MV-4-11 (cell line): ENCODE data around the gene MAST4.
"Not testable (repeated sequence)": the region's sequence is repeated elsewhere in the genome, so short reads cannot be mapped to it uniquely, and the experiment has no call there.

ENCODE experiments used
- DNase-seq: peaks from one replicate; lab custom pipeline; 2025; lab: John Stamatoyannopoulos, UW

The MAST4 gene

DNA sequence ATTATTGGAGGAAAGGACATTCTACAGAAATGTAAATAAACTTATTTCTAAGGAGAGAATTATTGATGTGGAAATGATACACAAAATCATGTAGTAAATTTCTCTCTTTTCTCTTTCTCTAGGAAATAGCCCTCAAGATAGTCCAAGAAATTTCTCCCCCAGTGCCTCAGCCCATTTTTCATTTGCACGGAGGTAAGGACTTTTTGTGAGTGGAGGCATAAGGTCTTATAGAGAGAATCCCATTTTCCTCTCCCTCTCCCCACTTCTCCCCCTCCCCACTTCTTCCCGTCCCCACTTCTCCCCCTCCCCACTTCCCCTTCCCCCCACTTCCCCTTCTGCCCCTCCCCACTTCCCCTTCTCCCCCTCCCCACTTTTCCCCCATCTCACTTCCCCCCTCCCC, 493.8 kb downstream of the MAST4 start:
- no peak for DNase-seq

DNA sequence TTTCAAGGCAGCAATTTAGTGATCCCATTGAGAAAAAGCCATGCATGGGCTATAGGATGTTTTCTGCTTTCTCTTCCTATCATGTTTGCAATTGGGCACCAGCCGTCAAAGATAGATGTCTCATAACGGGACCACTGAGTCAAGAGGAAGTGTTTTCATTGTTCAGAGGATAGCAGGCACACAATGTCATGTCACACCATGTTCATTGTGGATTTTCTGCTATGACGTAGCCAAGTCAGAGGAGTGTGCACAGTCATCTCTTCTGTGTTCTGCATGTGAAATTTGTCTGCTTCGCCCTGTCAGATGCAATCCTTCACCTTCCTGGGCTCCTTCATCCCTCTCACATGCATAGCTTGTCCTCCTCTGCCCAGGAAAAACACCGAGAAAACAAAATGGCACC, 494.4 kb downstream of the MAST4 start:
- no peak for DNase-seq

DNA sequence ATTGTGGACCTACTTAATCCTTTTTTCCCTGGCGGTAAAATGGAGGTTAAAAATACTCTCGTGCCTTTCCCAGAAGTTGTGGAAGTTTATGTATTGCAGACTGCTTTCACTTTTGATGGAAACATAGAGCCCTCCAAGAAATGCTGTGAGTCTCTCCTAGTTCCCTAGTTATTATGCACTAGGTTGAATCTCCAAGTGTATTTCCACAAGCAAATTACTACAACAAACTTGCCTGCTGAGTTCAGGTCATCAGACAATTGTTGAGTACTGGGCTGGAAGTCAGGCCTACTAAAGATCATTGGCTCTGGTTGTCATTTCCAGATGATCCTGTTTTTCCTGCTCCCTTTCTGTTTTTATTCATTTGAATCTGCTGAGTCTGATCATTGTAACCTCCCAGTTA, 496.3 kb downstream of the MAST4 start:
- DNase-seq, result no peak

DNA sequence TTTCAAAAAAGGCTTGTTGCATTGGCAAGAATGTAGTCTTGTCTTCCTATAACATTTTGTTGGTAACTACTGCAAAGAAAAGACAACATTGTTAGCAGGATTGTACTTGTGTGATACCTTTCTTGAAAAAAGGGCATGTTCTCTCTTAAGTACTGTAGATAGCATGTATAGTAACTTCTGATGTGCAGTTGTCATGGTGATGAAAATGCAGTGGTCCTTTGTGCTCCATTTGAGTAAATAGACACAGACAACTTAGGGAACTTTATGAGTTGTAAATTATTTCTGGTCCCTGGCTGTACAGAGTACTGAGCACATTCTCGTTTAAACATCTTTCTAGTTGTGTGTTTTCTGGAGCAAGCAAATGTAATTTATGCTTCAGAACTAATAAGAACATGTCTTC, 497.1 kb downstream of the MAST4 start:
- no peak for DNase-seq

DNA sequence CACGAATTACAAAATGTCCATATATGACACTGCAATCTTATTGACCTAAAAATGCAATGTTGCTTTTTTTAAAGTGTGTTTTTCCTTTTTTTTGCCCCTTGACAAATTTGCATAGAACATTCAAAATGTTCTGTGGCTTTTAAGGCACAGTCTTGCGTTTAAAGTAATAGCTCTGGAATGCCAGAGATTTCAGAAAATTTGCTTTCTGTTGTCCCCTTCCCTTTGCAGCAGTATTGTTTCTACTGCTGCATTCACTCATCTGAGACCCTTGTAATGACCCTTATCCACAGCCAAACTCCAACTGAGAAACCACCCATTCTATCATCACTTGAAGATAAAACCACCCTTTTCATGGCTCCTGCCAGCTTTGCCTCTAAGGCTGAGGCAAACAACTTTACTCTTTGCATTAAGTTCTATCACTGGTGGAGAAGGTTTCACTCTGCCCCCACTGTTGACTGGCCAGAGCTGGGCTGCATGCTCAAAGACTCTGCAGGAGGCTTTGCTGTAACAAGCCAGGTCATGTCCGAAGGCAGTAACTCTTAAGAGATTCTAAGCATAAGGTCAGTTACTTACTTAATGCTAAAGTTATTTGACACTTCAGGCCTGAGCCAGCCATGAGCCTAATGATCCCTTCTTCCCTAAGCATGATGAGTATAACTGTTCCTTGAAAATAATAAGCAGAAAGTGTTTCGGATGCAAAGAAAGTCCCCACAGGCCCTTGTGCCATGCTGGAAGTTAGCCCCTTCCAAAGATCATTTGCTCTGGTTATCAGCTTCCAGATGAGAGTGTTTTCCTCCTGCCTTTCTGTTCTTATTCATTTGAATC, 498.5 kb downstream of the MAST4 start:
- no peak for DNase-seq

DNA sequence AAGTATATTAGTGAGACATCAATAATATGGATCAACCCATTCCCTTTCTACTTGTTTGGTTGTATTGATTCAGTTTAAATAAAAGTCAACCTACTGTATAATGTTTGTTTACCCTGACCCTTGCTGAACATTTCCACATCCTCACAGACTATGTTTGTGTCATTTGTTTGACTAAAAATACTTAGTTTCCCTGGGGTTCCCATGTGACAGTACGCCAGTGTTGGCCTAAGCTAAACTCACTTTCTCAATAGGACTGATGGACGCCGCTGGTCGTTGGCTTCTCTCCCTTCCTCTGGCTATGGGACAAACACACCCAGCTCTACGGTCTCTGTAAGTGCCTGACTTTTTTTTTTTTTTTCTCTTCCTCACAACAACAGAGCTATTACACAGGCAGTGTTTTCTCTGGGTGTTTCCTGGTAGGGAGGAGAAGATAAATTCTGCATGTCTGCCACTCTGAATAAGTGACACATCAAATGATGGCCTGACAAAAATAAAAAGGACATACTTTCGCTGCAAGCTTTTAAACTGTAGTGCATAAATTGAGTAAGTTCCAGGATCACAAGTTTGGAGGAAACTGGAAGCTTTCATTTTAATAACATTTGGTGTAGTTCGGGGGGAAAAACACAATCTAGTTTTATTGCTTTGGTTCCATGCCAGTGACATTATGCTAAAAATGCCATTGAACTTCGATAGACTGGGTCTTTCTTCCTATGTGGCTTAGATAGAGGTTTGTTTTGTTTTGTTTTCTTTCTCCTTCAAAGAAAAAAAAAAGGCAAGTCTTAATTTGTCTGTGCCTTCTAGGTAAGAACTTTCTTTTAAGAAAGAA, 499.4 kb downstream of the MAST4 start:
- DNase-seq, result no peak

DNA sequence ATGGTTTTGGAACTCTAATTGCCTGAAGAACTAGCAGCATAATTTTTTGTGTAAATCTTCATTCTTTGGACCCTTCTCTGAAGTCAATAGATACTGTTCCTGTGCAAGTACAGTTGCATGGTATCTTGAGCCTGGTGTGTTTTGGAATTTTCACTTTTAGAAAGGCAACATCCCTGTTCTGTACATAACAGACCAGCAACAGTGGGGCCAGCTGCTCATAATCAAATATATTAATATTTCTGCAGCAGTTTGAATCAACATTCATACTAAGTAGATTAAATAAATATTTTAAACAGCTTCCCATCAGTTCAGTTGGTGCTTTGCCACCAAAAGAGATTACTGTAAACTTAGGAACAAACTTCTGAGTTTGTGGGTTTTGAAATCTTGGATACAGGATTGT, 502.5 kb downstream of the MAST4 start:
- DNase-seq, result no peak

DNA sequence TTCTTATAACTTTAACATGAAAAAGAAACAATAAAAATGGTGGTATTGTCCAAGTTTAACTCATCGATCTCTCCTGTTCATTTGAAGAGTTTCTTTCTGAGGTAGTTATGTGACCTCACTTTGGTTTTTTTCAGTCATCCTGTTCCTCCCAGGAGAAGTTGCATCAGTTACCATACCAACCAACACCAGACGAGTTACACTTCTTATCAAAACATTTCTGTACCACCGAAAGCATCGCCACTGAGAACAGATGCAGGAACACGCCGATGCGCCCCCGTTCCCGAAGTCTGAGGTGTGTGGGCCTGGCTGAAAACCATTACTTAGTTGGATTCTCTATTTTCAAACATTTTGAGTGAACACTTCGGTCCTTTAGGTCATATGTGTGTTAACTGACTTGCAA, 504.1 kb downstream of the MAST4 start:
- DNase-seq, result no peak

DNA sequence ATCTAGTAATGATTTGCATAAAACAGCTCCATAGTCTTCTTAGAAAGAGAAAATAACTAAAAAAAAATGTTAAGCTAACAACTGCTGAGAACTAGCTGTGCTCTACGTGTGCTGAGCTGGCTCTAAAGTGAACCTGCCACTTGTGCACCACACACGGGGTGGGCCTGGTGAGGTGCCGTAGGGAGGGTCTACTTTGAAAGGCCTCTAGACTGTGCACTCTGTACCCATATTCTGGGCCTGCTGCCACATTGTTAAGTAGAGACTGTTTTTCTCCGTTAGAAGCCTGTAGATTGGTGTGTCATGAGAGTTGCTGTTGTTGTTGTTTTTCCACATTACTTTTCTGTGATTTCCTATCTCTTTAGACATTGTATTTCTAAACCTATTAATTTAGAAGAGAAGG, 506.5 kb downstream of the MAST4 start:
- no peak for DNase-seq

DNA sequence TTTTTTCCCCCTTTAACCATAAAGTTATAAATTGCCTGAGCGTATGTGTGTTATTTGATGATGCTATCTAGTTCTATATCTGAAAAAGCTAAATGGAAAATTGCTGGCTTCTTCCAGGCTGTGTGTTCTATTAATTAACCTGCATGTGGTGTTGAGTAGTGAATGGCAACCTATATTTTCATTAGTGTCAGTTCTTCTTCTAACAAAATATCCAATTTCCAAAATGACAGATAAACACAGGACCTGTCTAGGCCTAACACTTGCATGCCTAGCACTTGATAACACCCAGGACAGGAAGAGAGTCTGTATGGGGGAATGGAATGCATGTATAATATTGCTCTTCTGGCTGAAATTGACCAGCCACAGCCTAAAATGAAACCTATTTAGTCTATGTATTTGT, 508.7 kb downstream of the MAST4 start:
- no peak for DNase-seq

DNA sequence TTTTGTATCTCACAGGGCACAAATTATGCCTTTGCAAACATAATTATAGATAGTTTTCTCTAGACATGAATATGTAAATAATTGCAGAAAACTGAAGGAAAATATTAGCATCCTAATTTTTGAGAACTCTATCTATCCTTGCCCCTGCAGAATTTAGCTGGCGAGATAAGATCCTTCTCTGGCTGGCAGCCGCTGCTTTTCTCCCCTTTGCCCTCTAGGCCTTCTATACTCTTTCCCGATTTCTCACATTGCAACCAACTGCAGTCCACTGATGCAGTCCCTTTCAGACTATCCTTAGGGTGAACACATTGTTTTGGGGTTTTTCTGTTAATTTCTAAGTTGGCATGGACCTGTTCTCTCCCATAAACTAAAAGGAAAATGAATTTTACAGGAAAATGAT, 509.1 kb downstream of the MAST4 start:
- DNase-seq, result no peak

DNA sequence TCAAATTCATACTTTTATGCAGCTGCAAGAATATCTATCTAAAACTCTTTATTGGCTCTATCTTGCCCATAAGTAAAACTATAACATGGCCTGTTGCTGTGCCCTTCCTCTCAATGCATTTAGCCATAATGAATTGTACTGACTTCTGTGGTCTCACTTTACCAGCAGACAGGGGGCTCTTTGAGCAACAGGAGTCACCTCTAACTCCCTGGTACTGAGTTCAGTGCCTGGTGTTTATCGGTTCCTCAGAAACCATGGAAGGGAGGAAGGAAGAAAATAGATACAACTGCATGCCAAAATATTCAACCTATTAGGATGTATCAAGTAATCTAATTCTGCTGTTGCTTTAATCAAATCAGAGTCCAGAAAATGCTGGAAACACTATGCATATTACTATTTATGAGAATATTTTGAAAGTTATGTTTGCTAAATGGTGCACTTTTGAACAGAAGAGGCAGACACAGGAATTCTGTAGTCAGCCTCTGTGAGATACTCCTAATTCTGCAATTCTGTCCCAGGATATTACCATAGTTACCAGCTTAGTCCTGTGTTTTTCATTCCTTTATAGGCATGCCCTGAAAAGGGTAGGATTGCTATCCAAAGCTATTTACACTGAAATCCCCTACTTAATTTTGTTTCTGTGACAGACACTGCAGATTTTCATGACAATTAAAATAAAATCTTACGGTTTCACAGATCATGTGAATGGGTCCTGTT, 510.6 kb downstream of the MAST4 start:
- DNase-seq, result no peak

DNA sequence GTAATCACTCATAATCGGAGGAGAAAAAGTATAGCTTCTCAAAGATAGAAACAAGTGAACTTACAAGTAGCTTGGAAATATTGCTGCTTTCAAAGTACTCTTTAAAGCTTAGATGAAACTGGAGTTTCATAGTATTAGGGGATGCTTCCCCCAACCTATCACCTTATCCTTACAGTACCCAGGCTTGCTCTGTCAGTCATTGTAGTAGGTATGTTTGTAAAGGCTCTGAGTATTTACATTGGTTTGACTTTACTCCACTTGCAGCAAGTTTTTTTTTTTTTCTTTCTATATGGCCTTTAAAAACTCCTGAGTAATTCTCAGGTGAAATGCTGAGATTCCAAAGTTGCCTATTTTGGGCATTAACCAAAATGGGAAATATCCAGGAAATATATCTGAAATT, 515.6 kb downstream of the MAST4 start:
- no peak for DNase-seq

DNA sequence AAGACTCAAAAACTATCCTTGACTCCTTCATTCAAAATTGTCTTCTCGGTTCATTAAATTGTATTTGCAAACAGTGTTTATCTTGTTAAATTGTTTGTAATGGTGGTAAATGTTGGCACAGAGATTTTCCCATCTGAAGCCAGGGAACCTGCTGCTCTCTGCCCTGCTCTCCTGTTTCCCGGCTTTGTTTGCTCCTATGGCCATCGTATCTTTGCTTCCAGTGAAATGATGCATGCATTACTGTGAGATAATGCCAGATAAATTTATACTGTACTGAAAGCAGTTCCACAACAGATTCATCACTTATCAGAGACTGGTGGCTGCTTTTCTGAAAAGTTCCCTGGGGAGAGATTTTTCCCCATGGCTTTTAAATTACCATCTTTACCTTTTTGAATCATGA, 519.1 kb downstream of the MAST4 start:
- DNase-seq, result no peak

DNA sequence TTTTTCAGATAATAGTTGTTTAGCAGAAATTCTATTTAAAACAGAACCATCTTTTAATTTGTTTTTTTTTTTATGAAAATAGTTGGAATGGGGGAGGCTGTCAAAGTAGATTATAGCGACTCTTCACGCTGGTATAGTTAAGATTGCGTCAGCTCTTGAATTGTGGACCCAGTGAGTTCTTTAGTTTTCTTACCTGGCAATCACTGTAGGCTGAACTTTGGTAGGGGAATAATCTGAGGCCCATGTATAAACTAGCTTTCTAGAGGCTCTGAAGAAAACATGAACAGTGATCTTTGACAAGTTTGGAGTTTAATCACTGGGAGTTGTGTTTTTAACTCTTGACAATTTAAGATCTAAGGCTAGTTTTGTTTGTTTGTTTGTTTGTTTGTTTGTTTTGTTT, 519.6 kb downstream of the MAST4 start:
- DNase-seq, result no peak

DNA sequence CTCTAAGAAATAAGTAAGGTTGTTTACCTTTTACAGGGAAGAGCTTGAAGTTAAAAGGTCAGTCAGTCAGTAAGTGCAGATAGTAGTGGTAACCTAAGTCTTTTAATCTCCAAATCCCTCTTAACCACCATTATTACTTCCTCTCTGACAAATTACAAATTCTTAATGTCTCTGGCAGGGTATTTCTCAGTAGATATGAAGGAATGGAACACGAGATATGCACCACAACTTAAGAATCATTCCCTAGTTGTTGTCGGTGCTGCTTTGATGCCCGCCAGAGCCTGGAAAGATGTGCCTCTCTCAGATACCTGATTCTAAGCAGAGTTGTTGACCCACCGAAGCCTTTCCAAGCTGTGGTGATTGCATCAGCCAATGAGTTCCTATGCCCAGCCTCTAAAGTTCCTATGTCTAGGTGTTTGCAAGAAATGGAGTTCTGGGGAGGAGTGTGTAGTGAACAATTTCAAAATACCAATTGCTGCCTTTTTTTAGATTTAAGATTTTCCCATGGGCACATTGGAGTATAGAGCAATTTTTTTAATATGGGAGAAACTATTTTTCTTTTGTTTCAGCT, 521.9 kb downstream of the MAST4 start:
- no peak for DNase-seq

DNA sequence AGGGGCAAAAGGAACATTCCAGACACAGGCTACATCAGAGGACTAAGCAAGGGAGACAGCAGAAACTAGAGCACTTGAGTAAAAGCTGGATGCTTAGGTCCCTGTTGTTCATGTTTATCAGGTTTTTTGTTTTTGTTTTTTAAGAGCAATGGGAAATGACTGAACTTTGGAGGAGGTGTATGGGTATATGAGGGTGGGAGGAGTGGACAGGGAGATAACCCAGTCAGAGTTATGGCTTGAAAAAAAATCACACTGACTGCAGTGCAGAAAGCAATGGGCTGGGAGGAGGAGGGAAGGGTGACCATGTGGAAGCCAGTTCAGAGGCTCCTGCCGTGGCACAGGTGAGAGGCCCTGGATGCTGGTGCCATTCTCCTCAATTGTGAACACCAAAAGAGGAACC, 522.8 kb downstream of the MAST4 start:
- DNase-seq, result no peak

DNA sequence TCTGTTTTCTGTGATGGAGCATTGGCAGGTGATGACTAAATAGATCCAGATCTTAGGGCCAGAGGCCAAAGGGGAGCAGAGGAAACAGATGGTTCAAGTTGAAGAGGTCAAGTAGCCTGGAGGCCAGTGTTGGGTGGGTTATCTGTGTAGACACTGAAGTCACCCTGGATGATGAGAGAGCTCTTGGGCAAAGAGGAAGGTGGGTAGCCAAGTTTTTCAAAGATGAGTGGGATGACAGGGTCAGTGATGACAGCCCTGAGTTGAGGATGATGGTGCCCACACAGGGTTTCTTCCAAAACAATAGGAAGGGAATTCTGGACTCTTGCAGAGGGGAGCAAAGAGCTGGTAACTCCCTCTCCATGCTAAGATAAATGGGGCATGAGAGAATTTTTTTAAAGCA, 523.8 kb downstream of the MAST4 start:
- DNase-seq, result no peak

DNA sequence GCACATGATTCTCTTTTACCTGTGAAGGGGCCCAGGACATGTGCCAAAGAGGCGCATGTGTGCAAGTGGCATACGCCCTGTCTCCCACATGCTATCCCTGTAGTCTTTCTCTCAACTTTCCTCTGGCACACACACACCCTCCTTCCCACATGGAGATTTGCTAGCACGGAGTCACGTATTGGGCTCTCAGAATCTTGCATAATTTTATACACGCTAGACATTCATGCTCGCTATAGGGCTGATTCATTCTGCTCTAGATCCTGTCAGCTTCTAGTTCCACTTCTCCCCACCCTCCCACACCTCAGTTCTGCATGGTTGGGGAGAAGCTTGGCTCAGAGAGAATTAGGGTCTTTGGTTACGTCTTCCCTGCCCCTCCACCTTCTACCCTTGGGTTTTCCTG, 527.6 kb downstream of the MAST4 start:
- peak; percentile 3 for DNase-seq

DNA sequence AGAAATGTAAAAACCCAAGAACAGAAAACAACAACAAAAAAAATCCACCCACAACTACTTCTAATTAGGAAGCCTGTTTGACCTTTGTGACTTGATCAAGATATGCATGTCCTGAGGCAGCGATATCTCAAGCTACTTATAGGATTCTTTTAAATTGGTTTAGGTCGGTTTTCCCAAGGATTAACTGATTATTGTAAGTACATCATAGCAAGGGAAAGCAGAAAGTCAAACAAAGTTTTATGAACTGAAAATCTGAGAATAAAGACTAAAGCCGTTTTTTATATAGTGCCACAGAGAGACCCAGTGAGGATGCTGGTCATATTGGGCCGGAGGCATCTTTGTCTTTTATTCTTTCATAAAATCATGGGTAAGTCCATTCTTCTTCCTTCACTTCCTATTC, 528.4 kb downstream of the MAST4 start:
- no peak for DNase-seq

DNA sequence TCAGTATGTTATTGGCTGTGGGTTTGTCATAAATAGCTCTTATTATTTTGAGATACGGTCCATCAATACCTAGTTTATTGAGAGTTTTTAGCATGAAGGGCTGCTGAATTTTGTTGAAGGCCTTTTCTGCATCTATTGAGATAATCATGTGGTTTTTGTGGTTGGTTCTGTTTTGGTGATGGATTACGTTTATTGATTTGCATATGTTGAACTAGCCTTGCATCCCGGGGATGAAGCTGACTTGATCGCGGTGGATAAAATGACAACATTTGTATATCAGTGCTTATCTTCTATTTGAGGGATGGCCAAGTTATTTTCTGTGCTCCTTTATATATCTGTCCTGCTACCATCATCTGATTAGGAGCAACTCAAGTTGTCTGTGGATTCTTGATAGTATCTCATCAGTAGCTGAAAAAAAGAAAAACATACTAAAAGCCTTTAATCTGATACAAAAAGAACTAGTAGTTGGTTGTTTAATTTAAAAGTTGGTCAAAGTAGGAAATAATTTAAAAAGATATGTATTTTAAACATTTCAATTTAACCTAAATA, 531.2 kb downstream of the MAST4 start:
- not testable (repeated sequence) for DNase-seq

DNA sequence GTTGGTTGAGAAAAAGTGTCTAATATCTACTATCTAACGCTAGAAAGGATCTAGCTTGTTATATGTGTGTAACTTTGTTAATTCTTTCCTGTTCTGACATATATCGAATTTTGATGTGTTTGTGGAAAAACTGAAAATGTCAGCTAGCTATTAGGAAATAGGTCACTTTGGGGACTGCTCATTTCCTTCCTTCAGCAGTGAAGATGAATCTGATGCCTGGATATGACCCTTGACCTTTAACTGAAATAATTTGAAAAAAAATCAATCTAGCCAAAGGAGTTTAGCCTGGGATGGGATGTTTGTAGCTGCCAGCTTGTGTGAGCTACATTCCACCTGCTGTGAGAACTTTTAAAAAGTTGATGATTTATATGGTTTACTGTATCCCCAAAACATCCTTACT, 533.6 kb downstream of the MAST4 start:
- DNase-seq, result no peak
